Activated CD8-positive, alpha-beta T cell treated with anti-CD3 and anti-CD28 coated beads for 36 hours (primary cell): ENCODE results near the gene ITPR1. TPM values are rescaled to one million over a fixed set of nuclear protein-coding genes. Genes with fewer than 3 reads are reported as not detected.
"Not testable (repeated sequence)": the region's sequence is repeated elsewhere in the genome, so short reads cannot be mapped to it uniquely, and the experiment has no call there.

Source experiments
- ATAC-seq: fragments of 200-7000 bp; cut with Tn5 transposase; one replicate; pipeline ENCODE4 v1.10.0; 2021; ENCODE audit warnings: mild to moderate bottlenecking, moderate library complexity
- CTCF ChIA-PET: fragments of 350-600 bp; sonication (Branson Sonifier 250); formaldehyde crosslinking; loops from one replicate; lab custom pipeline; 2021; ENCODE audit warnings: antibody characterized with exemption; lab: Charles Lee
- POLR2A ChIA-PET: fragments of 350-600 bp; sonication (Branson Sonifier 250); formaldehyde crosslinking; loops from one replicate; lab custom pipeline; 2021; ENCODE audit warnings: antibody characterized with exemption; lab: Charles Lee
- DNase-seq: peaks from one replicate; pipeline ENCODE4 v3.0.0-alpha.2; 2020
- H3K27ac Mint-ChIP-seq: one replicate; pipeline ENCODE4 v1.8.0; 2021; ENCODE audit warnings: mild to moderate bottlenecking, mixed read lengths
- H3K27me3 Mint-ChIP-seq: one replicate; pipeline ENCODE4 v1.8.0; 2021; ENCODE audit warnings: mixed read lengths
- H3K36me3 Mint-ChIP-seq: one replicate; pipeline ENCODE4 v1.8.0; 2021; ENCODE audit warnings: low read depth, mixed read lengths
- H3K4me1 Mint-ChIP-seq: one replicate; pipeline ENCODE4 v1.8.0; 2021; ENCODE audit warnings: low read depth, mixed read lengths
- H3K4me3 Mint-ChIP-seq: one replicate; pipeline ENCODE4 v1.8.0; 2021; ENCODE audit warnings: mild to moderate bottlenecking, moderate library complexity, mixed read lengths
- H3K9me3 Mint-ChIP-seq: one replicate; pipeline ENCODE4 v1.8.0; 2021; ENCODE audit warnings: mixed read lengths
- intact Hi-C: fragments of 100-400 bp; cut with micrococcal nuclease; formaldehyde crosslinking; loops from one replicate; pipeline ENCODE4 v1.10.0; 2022
- total RNA-seq, 2 experiments: library from RNA; stranded (reverse); gene quantifications; one replicate each; pipeline ENCODE4 v1.2.3, GENCODE V29; 2021
- TF ChIP-seq, protein P1 (sequence below): fragments of 200-600 bp; IDR thresholded peaks from one replicate; pipeline ENCODE4 v1.8.0; 2022; ENCODE audit warnings: antibody characterized with exemption, mild to moderate bottlenecking

Gene ITPR1
- total RNA-seq, 2 experiments from 2014 or later = 93.9 to 98.2 TPM

DNA sequence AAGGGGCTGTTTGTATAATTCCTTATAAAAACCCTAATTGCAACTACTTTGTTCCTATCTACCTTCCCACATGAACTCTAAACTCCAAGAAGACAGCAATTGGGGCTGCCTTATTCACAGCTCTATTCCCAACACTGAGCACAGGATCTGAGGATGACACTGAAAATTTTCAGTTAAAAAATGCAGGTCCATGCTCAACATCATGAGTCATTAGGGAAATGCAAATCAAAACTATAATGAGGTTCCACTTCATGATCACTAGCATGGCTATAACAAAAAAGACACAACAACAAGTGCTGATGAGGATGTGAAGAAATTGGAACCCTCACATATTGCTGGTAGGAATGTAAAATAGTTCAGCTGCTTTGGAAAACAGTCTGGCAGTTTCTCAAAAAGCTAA, 39.0 kb upstream of the ITPR1 start:
- CTCF ChIA-PET = interaction anchor here (1.0 kb wide), 1 partner anchor 13 kb away, joined by 3 read pairs; no protein-coding TSS in a partner anchor
- H3K36me3 Mint-ChIP-seq = peaks cover 10% of the 10 kb centered on the region
- no peak overlapping the region for H3K4me3 Mint-ChIP-seq
- POLR2A ChIA-PET = no interaction called here
- peaks cover 6% of the 10 kb centered on the region for H3K4me1 Mint-ChIP-seq
- ATAC-seq (no peak), DNase-seq (no peak)
- intact Hi-C loops = no loop called here
- no peaks in the 10 kb centered on the region for H3K9me3 Mint-ChIP-seq
- H3K27me3 Mint-ChIP-seq = no peaks in the 10 kb centered on the region
- H3K27ac Mint-ChIP-seq = no peak overlapping the region
- TF ChIP-seq, protein P1, sequence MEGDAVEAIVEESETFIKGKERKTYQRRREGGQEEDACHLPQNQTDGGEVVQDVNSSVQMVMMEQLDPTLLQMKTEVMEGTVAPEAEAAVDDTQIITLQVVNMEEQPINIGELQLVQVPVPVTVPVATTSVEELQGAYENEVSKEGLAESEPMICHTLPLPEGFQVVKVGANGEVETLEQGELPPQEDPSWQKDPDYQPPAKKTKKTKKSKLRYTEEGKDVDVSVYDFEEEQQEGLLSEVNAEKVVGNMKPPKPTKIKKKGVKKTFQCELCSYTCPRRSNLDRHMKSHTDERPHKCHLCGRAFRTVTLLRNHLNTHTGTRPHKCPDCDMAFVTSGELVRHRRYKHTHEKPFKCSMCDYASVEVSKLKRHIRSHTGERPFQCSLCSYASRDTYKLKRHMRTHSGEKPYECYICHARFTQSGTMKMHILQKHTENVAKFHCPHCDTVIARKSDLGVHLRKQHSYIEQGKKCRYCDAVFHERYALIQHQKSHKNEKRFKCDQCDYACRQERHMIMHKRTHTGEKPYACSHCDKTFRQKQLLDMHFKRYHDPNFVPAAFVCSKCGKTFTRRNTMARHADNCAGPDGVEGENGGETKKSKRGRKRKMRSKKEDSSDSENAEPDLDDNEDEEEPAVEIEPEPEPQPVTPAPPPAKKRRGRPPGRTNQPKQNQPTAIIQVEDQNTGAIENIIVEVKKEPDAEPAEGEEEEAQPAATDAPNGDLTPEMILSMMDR = no peak

DNA sequence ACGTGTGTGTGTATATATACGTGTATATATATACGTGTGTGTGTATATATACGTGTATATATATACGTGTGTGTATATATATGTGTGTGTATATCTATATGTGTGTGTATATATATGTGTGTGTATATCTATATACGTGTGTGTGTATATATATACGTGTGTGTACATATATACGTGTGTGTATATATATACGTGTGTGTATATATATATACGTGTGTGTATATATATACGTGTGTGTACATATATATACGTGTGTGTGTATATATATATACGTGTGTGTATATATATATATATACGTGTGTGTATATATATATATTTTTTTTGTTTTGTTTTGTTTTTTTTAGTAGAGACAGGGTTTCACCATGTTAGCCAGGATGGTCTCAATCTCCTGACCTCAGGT, 36.4 kb upstream of the ITPR1 start:
- H3K36me3 Mint-ChIP-seq, intact Hi-C loops, H3K27ac Mint-ChIP-seq, POLR2A ChIA-PET, CTCF ChIA-PET, H3K9me3 Mint-ChIP-seq, H3K27me3 Mint-ChIP-seq, DNase-seq, ATAC-seq, H3K4me3 Mint-ChIP-seq, H3K4me1 Mint-ChIP-seq: not testable (repeated sequence)

DNA sequence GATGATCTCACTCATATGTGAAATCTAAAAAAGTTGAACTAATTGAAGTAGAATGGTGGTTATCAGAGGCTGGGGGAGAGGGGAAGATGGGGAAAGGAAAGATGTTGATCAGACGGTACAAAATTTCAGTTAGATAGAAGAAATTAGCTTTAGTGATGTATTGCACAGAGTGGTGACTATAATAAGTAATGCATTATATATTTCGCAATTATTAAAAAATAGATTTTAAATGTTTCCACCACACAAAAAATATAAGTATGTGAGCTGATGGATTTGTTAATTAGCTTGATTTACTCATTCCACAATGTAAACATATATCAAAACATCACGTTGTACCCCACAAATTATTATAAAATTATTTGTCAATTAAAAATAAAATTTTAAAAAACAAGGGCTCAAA, 34.2 kb upstream of the ITPR1 start:
- intact Hi-C loops = no loop called here
- no peaks in the 10 kb centered on the region for H3K9me3 Mint-ChIP-seq
- no peak overlapping the region for H3K27ac Mint-ChIP-seq
- ChIA-PET POLR2A (no interaction called here), CTCF (interaction anchor here (2.9 kb wide), 1 partner anchor 11 kb away, joined by 10 read pairs; no protein-coding TSS in a partner anchor)
- ATAC-seq (no peak), DNase-seq (no peak)
- H3K36me3 Mint-ChIP-seq = no peaks in the 10 kb centered on the region
- TF ChIP-seq, protein P1 = no peak
- peaks cover 12% of the 10 kb centered on the region for H3K4me1 Mint-ChIP-seq
- H3K27me3 Mint-ChIP-seq = no peaks in the 10 kb centered on the region
- H3K4me3 Mint-ChIP-seq = no peak overlapping the region

GRCh38 chr3:4460334-4460733, 32.8 kb upstream of the ITPR1 start:
- no peak for DNase-seq
- Mint-ChIP-seq H3K27ac (no peak overlapping the region), H3K4me1 (peaks cover 16% of the 10 kb centered on the region), H3K36me3 (no peaks in the 10 kb centered on the region), H3K9me3 (no peaks in the 10 kb centered on the region), H3K27me3 (no peaks in the 10 kb centered on the region), H3K4me3 (no peak overlapping the region)
- POLR2A ChIA-PET = interaction anchor here (0.9 kb wide), 1 partner anchor 33 kb away, joined by 3 read pairs; the partner anchor contains the start of gene ITPR1
- no peak for ATAC-seq
- intact Hi-C loops = no loop called here
- CTCF ChIA-PET = interaction anchor here (2.9 kb wide), 1 partner anchor 12 kb away, joined by 10 read pairs; no protein-coding TSS in a partner anchor
- TF ChIP-seq, protein P1 = no peak

DNA sequence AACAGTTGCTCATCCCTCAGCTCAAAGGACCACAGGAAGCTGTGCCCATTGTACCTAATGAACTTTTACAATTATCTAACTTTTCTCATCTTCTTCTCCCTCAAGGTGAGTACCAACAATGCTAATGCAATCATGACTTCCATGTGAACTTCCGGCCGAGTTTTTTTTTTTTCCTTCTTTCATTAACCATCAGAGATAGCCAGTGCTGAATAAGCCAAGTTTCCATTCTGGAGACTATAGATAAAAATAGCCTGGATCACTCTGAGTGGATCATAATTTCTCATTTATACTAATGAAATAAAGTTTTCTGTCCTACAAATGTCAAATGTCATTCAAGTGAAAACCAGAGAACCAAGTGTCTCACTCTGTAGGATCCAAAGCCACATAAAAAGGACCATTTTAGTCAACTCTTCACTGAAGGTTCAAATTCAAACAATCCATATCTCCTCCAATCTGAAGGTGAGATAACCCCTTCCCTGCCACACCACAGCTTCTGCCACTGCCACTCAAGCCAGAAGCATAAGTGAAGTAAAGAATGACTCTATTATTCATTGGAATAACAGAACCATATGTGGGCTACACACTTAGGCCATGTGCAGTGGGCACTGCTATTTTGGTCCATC, 31.6 kb upstream of the ITPR1 start:
- no peak for DNase-seq
- TF ChIP-seq, protein P1 = no peak
- Mint-ChIP-seq H3K36me3 (no peaks in the 10 kb centered on the region), H3K4me3 (no peak overlapping the region), H3K9me3 (no peaks in the 10 kb centered on the region), H3K27ac (no peak overlapping the region), H3K27me3 (no peaks in the 10 kb centered on the region), H3K4me1 (peaks cover 22% of the 10 kb centered on the region)
- ChIA-PET POLR2A (interaction anchor here (1.4 kb wide), 1 partner anchor 32 kb away, joined by 3 read pairs; the partner anchor contains the start of gene ITPR1), CTCF (interaction anchor here (0.6 to 2.9 kb wide), 3 partner anchors 13 to 172 kb away, joined by 3 to 10 read pairs (median 3); no protein-coding TSS in a partner anchor)
- intact Hi-C loops = no loop called here
- ATAC-seq = no peak
